Kidney capillary endothelial cell (primary cell): ENCODE results near the gene FBXO33.
A peak's percentile ranks its signal among the peaks of the same experiment; 100 is the strongest.
"Not testable (repeated sequence)": the region's sequence is repeated elsewhere in the genome, so short reads cannot be mapped to it uniquely, and the experiment has no call there.

ENCODE experiments used
- DNase-seq: peaks from one replicate; pipeline ENCODE4 v3.0.0-alpha.2; 2018; ENCODE audit warnings: low spot score

FBXO33 gene

GRCh38 chr14:39372656-39373055, 59.6 kb downstream of the FBXO33 start:
- DNase-seq = no peak

- no peak for DNase-seq
Measured at GRCh38 chr14:39370415-39370814, 61.8 kb downstream of the FBXO33 start.

- no peak for DNase-seq
Measured at GRCh38 chr14:39369029-39369428, 63.2 kb downstream of the FBXO33 start.

- DNase-seq = peak; percentile 42
Measured at GRCh38 chr14:39368261-39368959, 63.8 kb downstream of the FBXO33 start.

- DNase-seq = no peak
Measured at GRCh38 chr14:39367387-39367751, 64.9 kb downstream of the FBXO33 start.

- no peak for DNase-seq
Measured at GRCh38 chr14:39366460-39367386, 65.5 kb downstream of the FBXO33 start.

- no peak for DNase-seq
Measured at GRCh38 chr14:39365354-39365753, 66.9 kb downstream of the FBXO33 start.

- no peak for DNase-seq
Measured at GRCh38 chr14:39364509-39364908, 67.7 kb downstream of the FBXO33 start.

- not testable (repeated sequence) for DNase-seq
Measured at GRCh38 chr14:39361556-39361955, 70.7 kb downstream of the FBXO33 start.

- no peak for DNase-seq
Measured at GRCh38 chr14:39360316-39360715, 71.9 kb downstream of the FBXO33 start.

GRCh38 chr14:39359069-39359468, 73.2 kb downstream of the FBXO33 start:
- not testable (repeated sequence) for DNase-seq

- no peak for DNase-seq
Measured at GRCh38 chr14:39351708-39352107, 80.5 kb downstream of the FBXO33 start.

GRCh38 chr14:39350866-39351265, 81.4 kb downstream of the FBXO33 start:
- no peak for DNase-seq
